Spinal cord (tissue), 10 donors: ENCODE data around the gene SINHCAF. TPM values are rescaled to one million over a fixed set of nuclear protein-coding genes. Genes with fewer than 3 reads are reported as not detected.
A peak's percentile ranks its signal among the peaks of the same experiment; 100 is the strongest.
"Not testable (repeated sequence)": the region's sequence is repeated elsewhere in the genome, so short reads cannot be mapped to it uniquely, and the experiment has no call there.

Experiments
- DNase-seq, 6 donors: peaks; one replicate each; pipeline versions ENCODE4 v3.0.0 to v3.0.0-alpha.2; 2013 to 2015; ENCODE audit warnings: low spot score in 6 of 6, low read depth in 4 of 6
- H3K27ac ChIP-seq: one replicate; pipeline ENCODE4 v1.5.1; 2013; ENCODE audit warnings: low read depth, low read length, control low read depth
- H3K27me3 ChIP-seq: one replicate; pipeline ENCODE4 v1.6.1; 2013; ENCODE audit warnings: low read length; ENCODE audit not compliant: control insufficient read depth, insufficient read depth
- H3K36me3 ChIP-seq: one replicate; pipeline ENCODE4 v1.6.1; 2013; ENCODE audit warnings: low read length; ENCODE audit not compliant: control insufficient read depth, insufficient read depth
- H3K4me1 ChIP-seq: one replicate; pipeline ENCODE4 v1.6.1; 2013; ENCODE audit warnings: low read length; ENCODE audit not compliant: control insufficient read depth, insufficient read depth
- H3K4me3 ChIP-seq: one replicate; pipeline ENCODE4 v1.5.1; 2013; ENCODE audit warnings: low read depth, low read length, control low read depth
- H3K9me3 ChIP-seq: one replicate; pipeline ENCODE4 v1.6.1; 2013; ENCODE audit warnings: low read length; ENCODE audit not compliant: control insufficient read depth, insufficient read depth
- WGBS: methylation state at CpG from one replicate; pipeline ENCODE4 v1.1.5; 2013; ENCODE audit warnings: missing lambda C conversion rate; ENCODE audit not compliant: insufficient coverage; 5-methylcytosine and 5-hydroxymethylcytosine counted together
- polyA plus RNA-seq, 2 donors: library from polyadenylated mRNA; unstranded; fragments of 120-200 nt; gene quantifications; one replicate each; pipeline ENCODE4 v1.2.1, GENCODE V29; 2013; ENCODE audit not compliant: insufficient read length in 2 of 2
- total RNA-seq, 2 donors: library from RNA; depleted of rRNA in 1 of 2; stranded (reverse); fragments of 120-200 nt in 1 of 2; fragments of >200 nt in 1 of 2; gene quantifications; one replicate each; pipeline versions ENCODE4 v1.2.3 to v1.2.4, GENCODE V29; 2013 to 2014
- donor health status: healthy.

Gene SINHCAF
- total and polyA plus RNA-seq, 4 donors: 19.2 to 29.9 (median 24.3) TPM

GRCh38 chr12:31274520-31275300 is 51.2 kb downstream of the SINHCAF start:
- Histone ChIP-seq H3K36me3 (no peaks in the 10 kb centered on the region), H3K27me3 (no peaks in the 10 kb centered on the region), H3K4me1 (no peaks in the 10 kb centered on the region), H3K4me3 (no peak overlapping the region), H3K9me3 (no peaks in the 10 kb centered on the region), H3K27ac (no peak overlapping the region)
- DNase-seq: no peak
- 94% methylated on average over 2 of the region's 2 CpGs for WGBS

GRCh38 chr12:31273794-31274193 is 52.2 kb downstream of the SINHCAF start:
- H3K27me3 ChIP-seq, H3K36me3 ChIP-seq, H3K4me3 ChIP-seq, DNase-seq, H3K4me1 ChIP-seq, H3K9me3 ChIP-seq, H3K27ac ChIP-seq: not testable (repeated sequence)
- WGBS: no CpG with 5 or more reads among the region's 6 CpGs

DNA sequence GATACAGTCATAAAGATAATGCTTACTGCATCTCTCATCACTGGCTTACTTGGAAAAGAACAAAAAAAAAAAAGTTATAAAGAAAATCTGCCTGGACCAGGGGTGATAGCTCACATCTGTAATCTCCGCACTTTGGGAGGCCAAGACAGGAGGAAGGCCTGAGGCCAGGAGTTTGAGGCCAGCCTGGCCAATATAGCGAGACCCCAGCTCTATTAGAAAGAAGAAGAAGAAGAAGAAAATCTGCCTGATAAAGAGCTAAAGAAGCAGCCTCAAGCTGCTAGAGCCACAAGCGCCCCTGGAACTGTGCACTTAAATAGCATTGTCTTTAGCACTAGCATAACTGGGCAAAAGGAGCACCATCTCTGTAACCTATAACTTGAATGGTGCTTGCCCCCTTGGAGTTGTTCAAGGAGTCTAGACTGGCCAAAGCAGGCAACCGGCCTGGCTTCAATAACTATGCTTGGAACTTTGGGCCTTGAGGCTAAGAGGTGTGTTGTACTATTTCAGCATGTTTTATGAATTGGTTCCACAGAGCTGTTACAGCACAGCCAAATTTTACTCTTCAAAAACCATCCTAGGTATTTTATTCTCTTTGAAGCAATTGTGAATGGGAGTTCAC is 53.2 kb downstream of the SINHCAF start:
- Histone ChIP-seq H3K36me3 (no peaks in the 10 kb centered on the region), H3K9me3 (no peaks in the 10 kb centered on the region), H3K27me3 (no peaks in the 10 kb centered on the region), H3K4me3 (no peak overlapping the region), H3K4me1 (no peaks in the 10 kb centered on the region), H3K27ac (no peak overlapping the region)
- no peak for DNase-seq
- WGBS: 93% methylated on average over 3 of the region's 4 CpGs

DNA sequence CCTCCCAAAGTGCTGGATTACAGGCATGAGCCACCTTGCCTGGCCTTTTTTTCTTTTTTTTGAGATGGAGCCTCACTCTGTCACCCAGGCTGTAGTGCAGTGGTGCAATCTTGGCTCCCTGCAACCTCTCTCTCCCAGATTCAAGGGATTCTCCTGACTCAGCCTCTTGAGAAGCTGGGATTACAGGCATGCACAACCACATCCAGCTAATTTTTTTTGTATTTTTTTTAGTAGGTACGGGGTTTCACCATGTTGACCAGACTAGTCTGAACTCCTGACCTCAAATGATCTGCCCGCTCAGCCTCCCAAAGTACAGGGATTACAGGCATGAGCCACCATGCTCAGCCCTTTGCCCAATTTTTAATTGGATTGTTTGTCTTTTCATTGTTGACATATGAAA is 58.0 kb downstream of the SINHCAF start:
- no peak for DNase-seq
- Histone ChIP-seq H3K9me3 (no peaks in the 10 kb centered on the region), H3K27me3 (no peaks in the 10 kb centered on the region), H3K36me3 (no peaks in the 10 kb centered on the region), H3K27ac (no peak overlapping the region), H3K4me1 (no peaks in the 10 kb centered on the region), H3K4me3 (no peak overlapping the region)
- no CpG with 5 or more reads among the region's 2 CpGs for WGBS

GRCh38 chr12:31265722-31266121 is 60.2 kb downstream of the SINHCAF start:
- 76% methylated on average over 8 of the region's 11 CpGs for WGBS
- H3K4me1 ChIP-seq: no peaks in the 10 kb centered on the region
- H3K9me3 ChIP-seq: no peaks in the 10 kb centered on the region
- no peak overlapping the region for H3K4me3 ChIP-seq
- H3K36me3 ChIP-seq: no peaks in the 10 kb centered on the region
- H3K27me3 ChIP-seq: no peaks in the 10 kb centered on the region
- no peak overlapping the region for H3K27ac ChIP-seq
- no peak for DNase-seq

- no peaks in the 10 kb centered on the region for H3K9me3 ChIP-seq
- no peaks in the 10 kb centered on the region for H3K27me3 ChIP-seq
- no CpG with 5 or more reads among the region's 3 CpGs for WGBS
- no peak overlapping the region for H3K27ac ChIP-seq
- DNase-seq: no peak
- no peak overlapping the region for H3K4me3 ChIP-seq
- H3K36me3 ChIP-seq: no peaks in the 10 kb centered on the region
- H3K4me1 ChIP-seq: no peaks in the 10 kb centered on the region
Measured at GRCh38 chr12:31263661-31264060, 62.3 kb downstream of the SINHCAF start.

DNA sequence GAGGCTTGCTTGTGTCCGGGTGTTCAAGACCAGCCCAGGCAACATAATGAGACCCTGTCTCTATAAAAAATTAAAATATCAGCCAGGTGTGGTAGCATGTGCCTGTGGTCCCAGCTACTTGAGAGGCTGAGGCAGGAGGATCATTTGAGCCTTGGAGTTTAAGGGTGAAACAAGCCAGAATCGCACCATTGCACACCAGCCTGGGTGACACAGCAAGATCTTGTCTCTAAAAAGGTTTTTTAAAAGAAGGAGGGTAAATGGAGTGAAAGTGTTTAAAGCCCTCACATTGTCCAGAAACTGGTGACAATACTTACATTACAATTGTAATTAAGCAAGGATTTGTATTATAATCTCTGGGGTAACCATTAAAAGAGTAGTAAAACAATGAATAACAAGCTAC is 64.2 kb downstream of the SINHCAF start:
- DNase-seq: no peak
- H3K9me3 ChIP-seq: no peaks in the 10 kb centered on the region
- H3K27ac ChIP-seq: no peak overlapping the region
- WGBS: 100% methylated on average over 1 of the region's 2 CpGs
- H3K4me1 ChIP-seq: no peaks in the 10 kb centered on the region
- H3K36me3 ChIP-seq: no peaks in the 10 kb centered on the region
- no peak overlapping the region for H3K4me3 ChIP-seq
- H3K27me3 ChIP-seq: no peaks in the 10 kb centered on the region

DNA sequence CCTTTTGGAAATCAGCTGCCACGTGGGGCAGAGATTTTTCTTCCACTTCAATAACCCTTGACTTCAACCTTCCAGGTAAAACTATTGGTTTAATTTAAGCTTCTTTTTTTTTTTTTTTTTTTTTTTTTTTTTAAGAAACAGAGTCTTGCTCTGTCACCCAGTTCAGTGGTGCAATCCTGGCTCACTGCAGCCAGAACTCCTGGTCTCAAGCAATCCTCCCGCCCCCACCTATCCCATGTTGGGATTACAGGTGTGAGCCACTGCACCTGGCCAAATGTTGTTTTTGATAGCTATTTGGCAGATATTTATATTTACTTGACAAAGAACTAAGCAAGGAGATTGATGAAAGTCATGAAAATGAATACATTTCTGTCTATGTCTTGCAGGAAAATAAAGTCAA is 65.1 kb downstream of the SINHCAF start:
- Histone ChIP-seq H3K4me1 (no peaks in the 10 kb centered on the region), H3K9me3 (no peaks in the 10 kb centered on the region), H3K27ac (no peak overlapping the region), H3K27me3 (no peaks in the 10 kb centered on the region), H3K36me3 (no peaks in the 10 kb centered on the region), H3K4me3 (no peak overlapping the region)
- no peak for DNase-seq
- WGBS: no CpG with 5 or more reads among the region's 2 CpGs

GRCh38 chr12:31259136-31259886 is 66.6 kb downstream of the SINHCAF start:
- WGBS: no CpG with 5 or more reads among the region's 8 CpGs

More at GRCh38 chr12:31259136-31259886, 66.6 kb downstream of the SINHCAF start:
- H3K9me3 ChIP-seq: no peaks in the 10 kb centered on the region
- no peaks in the 10 kb centered on the region for H3K27me3 ChIP-seq
- H3K36me3 ChIP-seq: no peaks in the 10 kb centered on the region
- H3K4me1 ChIP-seq: no peaks in the 10 kb centered on the region
- no peak overlapping the region for H3K27ac ChIP-seq
- peak in 2 of 6 donors; percentile 50 to 81 for DNase-seq
- no peak overlapping the region for H3K4me3 ChIP-seq
